HG03095 (cell line): ENCODE results near the gene GALNS.
"Not testable (repeated sequence)": the region's sequence is repeated elsewhere in the genome, so short reads cannot be mapped to it uniquely, and the experiment has no call there.

Experiments used
- ATAC-seq: cut with Tn5 transposase; IDR thresholded peaks from one replicate; pipeline ENCODE4 v1.9.1; 2021; ENCODE audit warnings: moderate library complexity; ENCODE audit not compliant: unreplicated experiment

The GALNS gene

GRCh38 chr16:88771781-88772180 is 85.0 kb downstream of the GALNS start:
- ATAC-seq = not testable (repeated sequence)

DNA sequence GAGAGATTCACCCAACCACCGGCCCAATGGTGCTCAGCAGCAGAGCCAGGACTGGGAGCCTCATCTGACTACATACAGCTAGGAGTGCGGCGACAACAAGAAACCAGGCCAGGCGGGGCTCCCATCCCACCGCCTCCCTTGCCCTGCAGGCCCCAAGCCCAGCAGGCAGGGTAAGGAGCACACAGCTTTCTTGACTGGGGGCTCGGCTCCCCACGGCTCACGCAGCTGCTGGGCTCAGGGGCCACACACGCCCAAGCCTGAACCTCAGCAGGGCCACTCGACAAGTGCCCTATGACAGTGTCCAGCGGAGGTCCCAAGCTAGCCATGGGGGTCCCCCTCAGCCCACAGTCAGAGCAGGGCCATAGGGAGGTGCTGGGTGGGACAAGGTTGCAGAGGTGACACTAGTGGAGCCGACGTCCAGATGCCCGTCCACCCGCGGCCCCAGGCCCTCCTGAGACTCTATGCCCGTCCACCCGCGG is 85.4 kb downstream of the GALNS start:
- ATAC-seq = no peak

- ATAC-seq = no peak
Observed at GRCh38 chr16:88770461-88771293, 86.1 kb downstream of the GALNS start.

DNA sequence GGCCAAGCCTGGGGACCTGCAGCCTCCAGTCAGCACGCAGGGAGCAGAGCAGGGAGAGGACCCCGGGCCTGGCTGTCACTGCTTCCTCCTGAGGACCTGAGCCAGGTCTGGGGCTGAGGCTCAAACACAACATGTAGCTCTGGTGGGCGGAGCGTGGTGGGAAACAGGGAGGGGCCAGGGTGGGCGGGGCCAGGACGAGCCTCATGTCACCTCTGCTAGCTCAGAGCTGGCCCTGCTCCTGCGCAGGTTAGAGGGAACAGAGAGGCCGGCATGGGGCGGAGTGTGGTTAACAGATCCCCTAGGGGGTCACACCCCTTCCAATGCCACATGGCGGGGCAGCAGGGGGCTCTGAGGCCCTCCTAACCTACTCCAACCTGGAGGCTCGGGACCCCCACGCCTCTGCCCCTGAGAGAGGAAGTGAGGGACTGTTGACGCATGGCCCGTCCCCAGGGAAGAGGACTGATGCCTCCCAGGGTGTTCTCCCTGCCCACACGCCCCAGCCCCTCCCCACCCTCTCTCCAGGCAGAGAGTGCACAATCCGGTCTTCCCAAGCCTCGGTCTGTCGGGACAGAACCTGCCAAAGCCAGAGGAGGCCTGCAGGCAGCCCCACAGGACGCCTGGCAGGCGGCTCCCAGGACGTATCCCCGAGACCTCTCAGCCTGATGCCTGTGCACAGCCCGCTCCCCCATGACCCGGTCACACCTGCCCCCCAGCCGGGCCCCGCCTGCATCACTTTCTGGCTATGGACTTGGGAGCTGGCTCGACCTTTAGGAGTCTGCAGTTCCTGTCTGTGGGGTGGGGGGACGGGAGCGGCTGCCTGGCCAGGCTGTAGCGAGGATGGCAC is 86.9 kb downstream of the GALNS start:
- ATAC-seq = no peak

DNA sequence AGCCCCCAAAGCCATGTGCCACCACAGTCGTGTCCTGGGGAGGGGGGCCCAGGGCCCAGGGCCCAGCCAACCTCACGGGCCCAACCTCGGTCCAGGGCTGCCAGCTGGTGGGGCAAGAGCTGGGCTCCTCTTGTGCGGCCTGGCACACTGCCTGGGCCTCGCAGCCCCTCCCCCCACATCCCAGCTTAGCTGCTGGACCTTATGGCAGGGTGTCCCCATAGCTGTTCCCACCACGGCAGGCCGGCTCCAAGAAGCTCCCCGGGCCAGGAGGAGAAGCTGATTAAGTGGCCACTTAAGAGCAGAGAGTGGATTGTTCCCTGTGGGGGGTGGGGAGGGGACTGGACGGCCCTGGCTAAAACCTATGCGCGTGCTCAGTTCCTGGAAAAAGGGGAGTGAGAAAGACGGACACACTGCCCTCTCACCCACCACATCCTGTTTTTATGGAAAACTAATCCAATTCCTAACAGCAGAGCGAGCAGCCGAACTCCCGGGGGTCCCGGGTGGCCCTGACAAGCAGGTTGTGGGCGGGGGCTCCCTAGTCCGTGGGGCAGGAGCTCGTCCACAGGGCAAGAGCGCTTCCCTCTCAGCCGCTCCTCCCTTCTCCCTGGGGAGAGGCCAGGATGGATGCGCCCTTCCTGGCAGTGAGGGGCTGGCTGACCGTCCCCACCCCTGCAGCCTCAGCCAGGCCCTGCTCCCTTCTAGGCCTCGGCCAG is 88.5 kb downstream of the GALNS start:
- ATAC-seq = no peak

DNA sequence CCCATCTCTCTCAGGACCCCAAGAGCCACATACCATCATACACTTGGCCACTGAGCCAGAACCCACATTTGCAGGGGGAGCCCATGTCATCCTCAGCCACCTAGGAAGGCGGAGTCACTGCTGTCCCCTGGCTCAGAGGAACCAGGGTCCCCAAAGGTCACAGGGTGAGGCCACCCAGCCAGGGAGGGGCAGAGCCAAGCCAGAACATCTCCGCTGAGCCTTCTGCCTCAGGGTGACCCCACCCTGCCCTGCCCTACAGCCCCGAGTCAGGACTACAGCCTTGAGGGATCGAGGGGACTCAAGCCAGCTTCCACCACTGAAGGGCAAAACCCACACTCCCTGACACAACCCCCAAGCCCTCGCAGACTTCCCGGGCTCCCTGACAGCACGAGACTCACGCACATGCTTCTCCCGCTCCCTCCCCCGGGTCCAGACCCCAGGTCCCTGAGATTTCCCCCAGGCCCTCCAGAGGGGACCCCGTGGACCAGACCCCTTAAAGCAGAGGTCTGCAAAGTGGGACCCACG is 89.1 kb downstream of the GALNS start:
- ATAC-seq = no peak

GRCh38 chr16:88766975-88767374 is 89.8 kb downstream of the GALNS start:
- no peak for ATAC-seq

DNA sequence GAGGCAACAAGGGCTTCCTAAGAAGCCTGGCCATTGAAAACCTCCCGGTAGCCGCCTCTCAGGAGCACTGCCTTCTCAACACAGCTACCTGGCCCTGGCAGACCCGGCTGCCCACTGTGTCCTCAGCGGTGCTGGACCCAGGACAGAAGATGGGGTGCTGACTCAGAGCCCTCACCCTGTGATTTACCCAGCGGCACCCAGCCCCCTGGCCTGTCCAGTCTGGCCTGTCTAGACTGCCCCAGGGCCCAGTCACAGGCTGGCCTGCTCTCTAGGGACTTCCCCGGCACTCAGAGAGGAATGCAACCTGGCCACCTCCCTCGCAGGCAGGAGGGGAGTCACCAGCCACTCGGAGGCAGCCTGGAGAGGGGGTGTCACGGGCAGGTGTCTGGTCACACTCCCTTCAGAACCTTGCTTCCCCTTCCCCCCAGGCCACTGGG is 91.8 kb downstream of the GALNS start:
- ATAC-seq = no peak

- no peak for ATAC-seq
Observed at GRCh38 chr16:88764080-88764479, 92.7 kb downstream of the GALNS start.
